ENCODE measurements around the gene LIX1.
"Not testable (repeated sequence)": the region's sequence is repeated elsewhere in the genome, so short reads cannot be mapped to it uniquely, and the experiment has no call there.

Gene LIX1

DNA sequence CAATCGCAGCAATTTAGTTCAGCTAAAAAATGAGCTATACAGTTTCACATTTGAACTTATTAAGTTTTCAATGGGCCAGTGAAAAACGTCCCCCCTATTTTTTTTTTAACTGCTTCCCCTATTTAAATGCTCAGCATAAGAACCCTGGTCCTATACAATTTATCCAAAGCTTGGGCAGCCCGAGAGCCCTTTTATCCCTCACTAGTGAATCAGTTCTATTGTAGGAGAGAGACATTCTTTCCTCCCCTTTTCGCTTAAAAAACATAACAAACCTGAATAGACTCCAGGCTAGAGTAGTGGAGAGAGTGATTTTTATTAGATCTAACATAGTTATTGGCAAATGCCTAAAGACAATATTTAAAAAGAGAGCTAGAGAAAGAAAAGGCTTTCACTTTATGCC is 1.4 kb downstream of the LIX1 start:
- DNase-seq: no peak

DNA sequence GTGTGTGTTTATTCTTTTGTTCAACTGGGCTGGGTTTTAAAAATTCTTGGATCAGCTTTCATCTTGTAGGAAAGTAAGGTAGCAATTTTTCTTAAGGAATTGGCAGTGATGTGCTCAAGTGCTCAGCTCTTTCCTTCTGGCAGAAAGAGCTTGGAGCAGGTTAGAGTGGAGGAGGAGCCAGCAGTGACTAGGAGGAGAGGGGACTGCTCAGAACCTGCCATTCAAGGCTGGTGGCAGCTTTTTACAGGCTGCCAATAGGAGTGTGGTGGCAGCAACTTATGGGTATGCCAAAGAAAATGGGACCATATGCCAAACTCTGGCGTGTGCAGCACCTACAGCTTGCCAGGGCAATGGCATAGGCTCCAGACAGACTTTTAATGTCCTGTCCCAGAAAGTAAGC is 2.2 kb downstream of the LIX1 start:
- not testable (repeated sequence) for DNase-seq

DNA sequence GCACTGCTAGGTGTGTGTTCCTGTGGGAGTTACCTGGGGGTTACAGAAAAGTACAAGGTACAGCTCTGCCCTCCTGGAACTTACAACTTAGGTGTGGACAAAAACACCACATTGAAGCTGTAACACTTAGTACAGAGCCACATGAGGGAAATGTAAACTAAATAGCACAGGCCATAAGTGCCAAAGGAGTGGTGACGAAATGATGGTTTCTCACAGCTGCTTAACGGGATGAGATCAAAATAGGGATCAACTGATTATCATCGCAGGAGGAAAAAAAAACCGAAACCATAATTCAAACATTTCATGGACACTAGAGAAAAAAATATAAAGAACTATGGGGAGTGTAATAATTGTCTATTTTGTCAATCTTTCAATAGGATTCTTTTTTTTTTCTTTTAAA is 5.9 kb downstream of the LIX1 start:
- DNase-seq: no peak

DNA sequence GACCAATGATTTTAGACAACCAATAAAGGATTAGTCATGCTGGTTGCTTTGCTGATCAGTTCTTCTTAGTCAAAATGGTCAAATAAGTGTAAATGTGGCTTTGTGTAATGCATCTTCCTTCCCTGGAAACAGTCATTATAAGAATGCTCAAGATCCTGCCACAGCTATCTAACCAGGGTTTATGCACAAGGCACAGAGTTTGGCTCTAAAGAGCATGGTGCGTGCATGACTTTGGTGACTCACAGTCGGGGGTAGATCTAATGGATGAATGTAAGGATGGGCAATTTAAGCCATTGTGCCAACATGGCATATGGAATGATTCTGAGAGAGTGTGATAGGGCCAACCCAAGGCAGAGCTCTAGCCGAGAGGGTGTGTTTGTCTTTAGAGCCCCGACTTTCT is 6.5 kb downstream of the LIX1 start:
- no peak for DNase-seq

DNA sequence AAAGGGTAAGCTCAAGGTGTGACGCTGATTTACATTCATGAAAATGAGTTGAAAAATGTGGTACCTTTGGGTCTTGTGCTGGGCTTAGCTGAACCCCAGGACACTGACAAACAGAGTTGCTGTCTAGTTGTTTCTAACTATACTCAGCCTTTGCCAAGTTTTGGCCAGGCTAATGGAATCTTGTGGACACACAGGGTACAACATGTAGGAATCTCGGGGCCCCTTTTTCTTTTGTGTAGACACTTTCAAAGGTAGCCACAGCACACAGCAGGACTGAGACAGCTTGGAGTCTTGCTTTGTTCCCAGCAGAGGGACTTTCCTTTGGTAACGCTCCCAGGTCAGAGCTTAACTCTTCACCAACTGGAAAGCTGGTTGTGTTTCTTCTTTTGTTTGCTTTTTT is 7.8 kb downstream of the LIX1 start:
- no peak for DNase-seq

DNA sequence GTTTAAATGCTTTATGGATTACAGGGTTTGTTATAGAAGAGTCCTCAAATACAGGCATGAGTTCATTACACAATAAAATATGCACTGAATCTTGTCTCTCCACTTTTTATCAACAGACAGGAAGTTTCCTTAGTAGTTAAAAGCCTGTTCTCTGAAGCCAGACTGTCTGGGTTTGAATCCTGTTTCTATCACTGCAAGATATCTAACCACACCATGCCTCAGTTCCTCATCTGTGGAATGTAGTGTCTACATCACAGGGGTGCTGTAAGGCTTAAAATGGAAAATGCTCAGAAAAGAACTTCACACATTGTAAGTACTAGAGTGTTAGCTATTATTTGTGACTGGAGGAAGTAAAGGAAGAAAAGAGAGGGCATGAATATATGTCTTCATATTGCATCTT is 9.3 kb downstream of the LIX1 start:
- no peak for DNase-seq

DNA sequence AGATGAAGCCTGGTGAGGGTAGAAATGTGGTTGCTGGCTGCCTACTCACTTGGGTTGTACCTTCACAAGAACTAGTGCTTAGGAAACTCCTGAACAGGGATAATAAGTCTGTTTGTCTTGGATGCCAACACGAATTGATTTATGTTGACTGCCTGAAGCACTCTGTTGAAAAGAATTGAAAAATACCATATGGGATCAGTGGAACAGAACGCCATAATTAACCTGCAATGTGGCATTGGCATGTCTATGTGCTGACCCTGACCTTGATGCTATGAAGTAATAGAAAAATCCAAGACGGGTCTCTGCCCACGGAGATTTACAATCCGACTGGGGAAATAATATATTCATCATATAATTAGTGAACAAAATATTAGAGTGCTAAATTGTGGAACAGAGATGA is 10.5 kb downstream of the LIX1 start:
- no peak for DNase-seq

DNA sequence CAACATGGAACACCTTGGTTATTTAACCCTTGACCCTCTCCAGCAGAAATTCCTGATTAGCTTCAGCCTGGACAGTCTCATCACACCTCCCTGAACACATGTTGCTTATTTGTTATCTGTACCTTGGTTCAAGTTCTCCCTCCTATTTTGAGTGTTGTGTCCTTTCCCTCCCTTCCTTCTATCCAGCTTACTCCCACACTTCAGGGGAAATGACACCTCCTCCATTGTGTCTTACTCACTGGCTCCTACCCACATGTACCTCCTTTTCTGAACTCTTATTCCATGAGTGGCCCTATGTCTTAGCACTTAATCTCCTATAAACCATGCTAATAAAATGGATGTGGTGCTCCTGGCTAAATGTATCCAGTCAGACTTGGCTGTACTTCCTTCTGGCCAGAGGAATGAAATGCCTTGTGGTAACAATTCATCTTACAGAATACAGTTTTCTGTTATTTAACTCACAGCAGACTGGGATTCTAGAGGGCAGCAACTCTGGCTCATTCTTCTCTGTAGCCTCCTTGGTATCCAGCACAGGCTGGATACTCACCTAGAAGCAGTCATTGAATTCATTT is 11.2 kb downstream of the LIX1 start:
- DNase-seq: no peak

DNA sequence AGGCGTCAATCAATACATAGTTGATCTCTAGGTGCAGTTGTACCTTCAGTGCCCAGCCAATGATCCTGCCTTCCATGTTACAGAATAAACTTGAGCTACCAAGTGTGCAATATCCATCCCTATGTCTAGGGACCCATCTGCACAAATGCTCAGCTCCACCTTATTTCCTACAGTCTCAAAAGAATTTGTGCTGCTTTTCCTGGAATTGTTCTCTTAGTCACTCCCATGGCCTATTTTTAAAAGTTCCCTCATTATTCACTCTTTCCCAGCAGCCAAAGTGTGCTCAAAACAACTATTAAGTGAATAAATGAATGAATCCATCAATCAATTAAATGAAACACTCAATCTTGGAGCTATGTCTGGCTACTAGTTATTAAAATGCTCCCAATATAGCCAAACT is 14.7 kb downstream of the LIX1 start:
- no peak for DNase-seq

DNA sequence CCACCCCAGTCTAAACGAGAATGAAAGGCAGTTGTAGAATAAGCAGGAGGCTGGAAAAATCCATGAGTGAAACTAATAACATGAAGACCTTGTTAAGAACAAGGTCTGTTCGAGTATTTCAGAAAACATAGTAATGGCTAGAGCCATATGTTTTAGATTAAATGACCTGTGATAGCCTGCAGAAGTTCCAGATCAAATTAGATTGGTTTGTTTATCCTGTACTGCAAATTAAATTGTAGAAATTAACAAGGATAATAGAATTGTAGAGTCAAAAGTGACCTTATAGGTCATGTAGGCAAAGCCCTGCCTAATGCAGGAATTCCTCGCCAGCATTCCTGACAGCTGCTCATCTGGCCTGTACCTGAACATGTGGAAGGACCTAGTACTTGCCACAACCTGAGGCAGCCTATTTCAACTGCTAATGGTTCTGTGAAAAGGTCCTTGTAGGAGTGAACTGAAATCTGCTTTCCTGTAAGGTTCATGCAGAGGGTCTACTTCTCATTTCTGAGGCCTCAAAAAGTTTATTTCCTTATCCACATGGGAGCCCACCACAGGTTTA is 17.2 kb downstream of the LIX1 start:
- no peak for DNase-seq

DNA sequence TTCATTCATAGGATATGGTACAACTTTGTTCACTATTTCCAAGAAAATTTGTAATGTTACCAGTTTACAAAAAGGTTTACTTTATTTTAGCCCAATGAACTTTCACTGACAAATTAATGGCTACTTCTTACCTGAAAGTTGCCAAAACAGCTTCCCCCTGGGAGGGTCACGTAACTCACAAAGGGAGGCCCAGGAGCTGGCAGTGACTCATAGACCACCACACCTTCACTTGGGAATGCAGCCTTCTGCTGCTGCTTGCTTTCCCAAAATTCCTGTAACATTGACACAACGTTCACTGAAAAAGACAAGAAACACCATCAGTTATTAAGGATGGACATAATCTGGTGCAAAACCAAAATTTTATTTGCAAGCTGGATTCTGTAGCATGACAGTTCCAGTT is 18.1 kb downstream of the LIX1 start:
- no peak for DNase-seq

DNA sequence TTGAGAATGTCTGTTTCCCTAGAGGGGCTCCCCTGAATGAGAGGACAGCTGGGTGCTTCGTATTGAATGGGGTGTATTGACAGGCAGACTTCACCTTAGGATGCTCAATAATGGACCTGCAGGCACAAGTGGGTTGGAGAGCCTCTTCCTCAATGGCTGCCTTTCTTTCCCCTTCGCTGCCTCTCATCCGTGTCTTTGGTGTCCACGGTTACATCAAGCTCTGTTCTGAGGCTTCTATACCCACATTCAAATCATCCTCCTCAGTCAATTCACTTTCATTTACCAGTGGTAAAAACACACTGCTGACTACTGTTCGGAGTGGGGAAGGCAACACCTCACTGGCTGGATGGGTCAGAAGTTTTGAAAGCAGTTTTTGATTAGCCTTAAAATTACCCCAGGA is 20.6 kb downstream of the LIX1 start:
- no peak for DNase-seq

DNA sequence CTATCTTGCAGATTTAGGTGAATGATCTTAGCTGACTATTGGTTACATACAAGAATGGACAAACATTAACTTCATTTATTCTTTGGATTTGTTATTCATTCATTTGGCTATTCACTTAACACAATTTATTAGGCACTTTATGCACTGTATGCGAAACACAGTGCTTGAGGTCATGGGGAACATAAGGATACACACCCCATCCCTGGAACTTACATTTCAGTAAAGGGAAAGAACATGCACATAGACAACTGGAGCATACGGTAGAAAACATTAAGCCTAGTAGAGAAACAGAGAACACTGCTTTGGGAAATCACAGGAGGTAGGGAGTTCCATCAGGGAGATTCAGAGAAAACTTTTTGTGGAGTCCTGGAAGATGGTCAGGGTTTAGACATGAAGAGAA is 22.2 kb downstream of the LIX1 start:
- no peak for DNase-seq

DNA sequence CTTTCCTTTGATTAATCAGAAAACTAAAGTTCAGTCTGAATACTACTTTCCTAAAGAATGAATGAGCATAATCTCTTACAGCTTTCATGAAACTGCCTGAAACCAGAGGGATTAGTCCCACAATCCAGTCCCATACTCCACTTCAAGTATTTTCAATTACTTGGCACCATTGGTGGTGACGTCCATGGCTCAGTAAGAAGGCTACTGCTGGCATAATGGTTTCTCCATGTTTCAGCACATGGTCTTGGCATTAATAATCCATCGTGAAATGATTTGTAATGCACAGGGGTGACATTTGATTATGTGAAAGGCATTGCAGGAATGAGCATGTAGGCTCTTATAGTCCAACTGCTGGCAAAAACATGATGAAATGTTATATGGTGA is 23.4 kb downstream of the LIX1 start:
- DNase-seq: no peak

DNA sequence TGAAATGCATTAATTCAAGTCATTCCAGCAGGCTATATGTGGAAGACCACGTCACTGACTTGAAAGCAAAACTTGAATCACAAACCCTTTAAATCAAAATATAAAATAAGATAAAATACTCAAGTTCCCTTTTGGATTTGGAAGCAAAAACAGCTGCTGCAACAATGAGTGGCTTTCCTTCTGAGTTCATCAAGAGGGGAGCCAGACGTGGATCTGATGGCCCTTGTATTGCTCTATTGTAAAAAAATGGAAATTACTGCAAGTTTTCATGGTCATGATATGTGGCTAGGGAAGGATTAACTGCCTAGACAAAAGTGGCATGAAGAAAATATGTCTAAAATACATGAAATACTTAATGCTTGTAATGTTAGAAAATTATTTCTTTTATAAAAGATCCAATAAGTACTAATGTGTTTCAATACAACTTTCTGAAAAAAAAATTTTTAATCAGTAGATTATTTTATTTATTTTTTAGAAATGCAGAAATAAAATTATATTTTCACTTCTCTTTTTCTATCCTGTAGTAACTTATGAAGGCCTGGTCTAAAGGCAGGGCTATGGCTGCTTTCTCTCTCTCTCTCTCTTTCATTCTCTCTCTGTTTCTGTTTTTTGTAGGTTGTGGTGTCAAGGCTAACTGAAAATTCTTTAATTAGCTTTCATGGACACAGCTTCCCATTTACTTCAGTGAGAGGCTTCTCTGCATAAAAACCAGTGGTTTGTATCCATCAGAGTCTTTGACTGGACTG is 24.0 kb downstream of the LIX1 start:
- DNase-seq: no peak

DNA sequence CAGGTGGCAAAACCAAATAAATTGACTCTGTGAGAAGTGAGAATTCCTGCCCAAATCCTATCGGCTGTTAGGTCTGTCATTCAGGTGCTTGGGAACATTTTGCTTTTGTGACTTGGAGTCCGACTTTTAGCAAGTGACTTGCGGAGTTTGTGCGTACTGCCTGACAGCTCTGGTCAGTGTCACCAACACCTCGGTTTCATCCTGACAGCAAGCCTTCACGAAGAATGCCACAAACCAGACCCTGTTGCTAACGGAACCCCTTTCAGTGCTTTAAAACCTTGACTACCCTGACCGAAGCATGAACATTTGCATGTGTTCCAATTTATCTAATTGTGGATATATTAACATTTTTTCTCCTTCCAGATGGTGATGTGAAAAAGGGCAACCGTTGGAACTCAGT is 26.5 kb downstream of the LIX1 start:
- no peak for DNase-seq

DNA sequence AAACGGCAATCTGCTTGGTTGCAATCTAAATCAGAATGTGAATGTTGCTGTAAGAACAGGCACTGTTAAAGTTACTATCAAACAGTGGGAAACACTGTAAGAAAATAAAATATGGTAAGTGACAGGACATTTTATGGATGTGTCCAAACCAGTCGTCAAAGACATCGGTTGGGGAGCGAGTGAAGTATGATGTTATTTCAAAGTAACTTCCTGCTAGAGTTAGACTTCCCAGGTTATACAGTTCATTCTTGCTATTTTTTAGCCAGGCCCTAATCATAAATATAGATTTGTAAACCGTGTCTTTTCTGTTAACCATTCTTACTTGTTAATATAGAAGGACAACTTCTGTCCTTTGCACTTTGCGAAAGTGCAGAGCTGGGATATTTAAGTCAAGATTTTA is 30.2 kb downstream of the LIX1 start:
- DNase-seq: no peak

DNA sequence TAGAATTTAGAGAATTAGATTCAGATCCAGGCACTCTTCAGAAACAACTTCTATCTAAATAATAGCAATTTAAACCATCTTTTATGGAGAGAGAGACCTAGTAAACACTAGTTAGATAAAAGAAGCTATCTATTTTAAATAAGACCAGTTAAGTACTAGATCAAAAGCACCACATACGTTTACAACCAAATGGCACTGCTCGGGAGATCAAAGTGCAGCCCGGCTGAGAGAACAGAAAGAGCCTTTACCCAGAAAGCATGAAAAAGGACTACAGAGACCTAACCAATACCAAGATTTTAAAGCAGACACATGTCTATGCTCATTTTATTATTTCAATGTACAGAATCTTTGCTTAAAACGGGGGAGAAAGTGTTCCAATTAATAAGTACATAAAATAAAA is 30.8 kb downstream of the LIX1 start:
- no peak for DNase-seq

DNA sequence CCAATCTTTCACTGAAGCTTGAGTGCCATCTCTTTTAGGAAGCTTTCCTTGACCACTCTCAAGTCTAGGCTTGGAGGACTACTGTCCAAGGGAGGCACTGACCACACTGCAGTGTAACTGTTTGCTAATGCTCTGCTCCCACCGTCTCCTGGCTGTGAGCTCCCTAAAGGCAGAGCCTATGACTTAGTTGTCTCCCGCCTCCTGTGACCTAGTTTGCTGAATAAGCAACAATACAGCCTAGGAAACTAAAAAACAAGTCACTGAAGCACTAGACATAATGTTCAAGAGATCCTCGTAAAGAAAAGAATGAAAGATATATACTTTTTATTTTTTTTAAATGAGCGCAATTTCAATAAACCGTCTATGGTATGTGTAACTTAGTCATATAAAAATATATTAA is 31.4 kb downstream of the LIX1 start:
- no peak for DNase-seq

DNA sequence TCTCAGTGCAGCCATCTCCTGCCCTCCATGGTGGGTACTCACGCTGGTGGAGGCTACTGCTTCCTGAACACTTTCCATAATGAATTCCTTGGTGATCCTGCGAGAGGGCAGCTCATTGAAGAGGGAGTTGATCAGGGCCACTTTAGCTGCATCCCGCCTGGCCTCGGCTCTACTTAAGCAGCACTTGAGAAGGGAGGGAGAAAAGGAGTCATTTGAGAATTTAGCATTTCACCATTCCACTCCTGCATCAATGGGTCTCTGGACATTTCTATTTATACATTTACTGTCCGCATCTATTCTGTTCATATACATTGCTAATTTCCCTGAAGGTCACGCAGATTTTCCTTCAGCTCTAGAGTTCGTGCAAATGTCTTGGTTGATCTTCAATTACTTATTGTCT is 35.1 kb downstream of the LIX1 start:
- DNase-seq: no peak

DNA sequence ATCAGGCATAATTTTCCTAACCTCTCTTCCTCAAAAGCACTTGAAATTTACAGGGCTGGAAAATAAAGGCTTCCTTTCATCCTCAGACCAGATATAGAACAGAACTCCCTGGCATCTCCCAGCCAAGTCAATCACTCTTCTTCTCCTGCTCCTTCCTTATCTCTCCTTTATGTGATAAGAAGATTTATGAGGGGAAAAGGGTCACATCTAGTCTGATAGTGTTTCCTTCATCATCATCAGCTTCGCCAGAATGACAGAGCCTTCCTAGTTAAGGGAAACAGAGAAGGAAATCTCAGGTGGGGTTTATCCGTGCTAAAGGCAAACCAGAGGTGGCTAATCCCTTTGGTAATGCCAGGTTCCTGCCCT is 36.2 kb downstream of the LIX1 start:
- no peak for DNase-seq

DNA sequence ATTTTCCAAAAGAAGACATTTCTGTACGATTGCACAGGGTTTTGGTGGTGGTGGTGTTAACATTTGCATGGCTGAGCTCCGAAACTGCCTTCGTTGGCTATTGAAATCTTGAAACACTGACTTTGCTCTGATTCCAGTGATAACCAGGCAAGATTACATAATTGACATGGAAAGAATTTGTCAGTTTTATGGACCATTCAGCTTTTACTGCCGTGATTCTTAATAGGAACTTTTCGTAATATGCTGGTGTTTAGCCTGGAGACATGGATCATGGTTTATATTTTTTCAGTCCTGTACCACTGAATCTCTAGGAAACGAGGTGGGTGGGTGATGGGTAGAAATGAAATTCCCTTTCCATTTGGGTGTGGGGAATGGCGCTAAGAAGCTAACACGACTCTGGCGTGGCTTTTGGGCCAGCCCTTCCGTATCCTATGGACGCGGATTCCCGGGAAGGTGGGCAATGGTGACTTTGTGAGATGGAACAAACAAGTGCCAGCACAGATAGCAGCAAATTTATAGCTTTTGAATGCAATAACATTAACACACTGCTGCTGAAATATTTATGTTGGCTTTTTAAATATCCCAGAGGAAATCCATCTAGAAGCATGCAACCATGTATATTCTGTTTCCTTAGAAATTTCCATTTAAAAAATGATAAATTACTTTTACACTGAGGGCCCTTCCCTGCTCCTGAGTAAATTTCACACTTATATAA is 36.8 kb downstream of the LIX1 start:
- no peak for DNase-seq

DNA sequence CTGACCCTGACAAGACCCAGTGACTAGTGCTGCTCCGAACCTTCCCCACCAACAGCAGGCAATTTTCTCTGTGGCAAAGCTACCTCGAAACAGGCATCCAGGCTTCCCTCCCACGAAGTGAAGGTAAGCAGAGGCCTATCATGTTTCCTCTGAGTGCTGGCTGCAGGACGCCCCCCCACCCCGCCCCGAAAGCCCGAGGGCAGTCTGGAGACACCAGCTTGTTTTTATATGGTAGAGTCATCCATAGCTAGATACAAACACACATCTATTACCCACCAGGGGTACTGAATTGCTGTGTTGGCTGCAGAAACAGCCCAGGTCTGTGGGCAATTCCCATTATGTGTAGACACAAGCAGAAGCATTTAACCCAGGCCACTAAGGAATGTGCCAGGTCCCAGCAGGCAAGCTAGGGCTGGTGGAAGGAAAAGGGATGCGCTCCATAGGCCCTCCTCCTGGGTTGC is 40.4 kb downstream of the LIX1 start:
- no peak for DNase-seq

DNA sequence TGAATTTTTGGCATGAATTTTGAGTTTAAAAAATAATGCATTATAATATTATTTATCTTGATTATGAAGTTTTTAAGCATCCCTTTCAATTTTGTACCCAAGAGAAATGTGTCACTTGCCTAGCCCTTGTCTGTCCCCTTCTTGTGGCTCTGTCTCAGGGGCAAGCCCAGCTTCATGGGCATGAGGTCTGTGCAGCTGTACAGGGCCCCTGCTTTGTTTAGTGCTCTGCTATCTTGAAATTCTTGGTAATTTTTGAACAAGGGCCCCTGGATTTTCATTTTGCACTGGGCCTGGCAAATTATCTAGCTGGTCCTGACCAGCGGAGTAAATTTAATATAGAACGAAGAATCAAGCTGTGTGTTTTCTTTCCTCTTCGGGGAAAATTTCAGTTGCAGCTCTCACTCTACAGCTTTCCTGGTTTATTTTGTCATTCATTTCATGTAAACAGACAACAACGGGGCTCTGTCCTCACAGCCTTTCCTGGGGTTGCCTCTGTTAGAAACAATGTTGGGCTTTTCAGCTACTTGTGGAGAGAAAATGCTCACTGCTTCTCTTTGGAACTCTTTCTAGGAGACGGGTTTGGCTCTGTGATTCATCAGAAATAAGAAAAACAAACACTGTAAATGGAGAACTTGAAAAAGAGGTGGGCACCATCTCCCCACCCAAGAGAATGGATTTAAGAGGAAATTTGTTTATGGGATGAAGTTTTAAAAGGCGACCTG is 41.1 kb downstream of the LIX1 start:
- DNase-seq: no peak
